Epithelial cell of proximal tubule (primary cell): ENCODE measurements around the gene KCNJ6. TPM values are rescaled to one million over a fixed set of nuclear protein-coding genes. Genes with fewer than 3 reads are reported as not detected.

Experiments used
- DNase-seq: peaks from one replicate; pipeline ENCODE4 v3.0.0-alpha.2; 2011; ENCODE audit warnings: low read depth
- H3K4me3 ChIP-seq: 2 replicates; pipeline ENCODE4 v1.5.1; 2011; ENCODE audit warnings: low read depth, mild to moderate bottlenecking, low read length
- total RNA-seq: library from RNA; depleted of rRNA; stranded (reverse); fragments of >200 nt; gene quantifications from 2 replicates; pipeline ENCODE4 v1.2.3, GENCODE V29; 2015
- TF ChIP-seq, protein P1 (sequence below): conservative IDR thresholded peaks from 2 replicates; pipeline ENCODE4 v1.5.1; 2012; ENCODE audit warnings: low read depth, mild to moderate bottlenecking, low read length

KCNJ6 gene
- total RNA-seq, 1 donor from 2014 or later, result under 0.01 TPM

DNA sequence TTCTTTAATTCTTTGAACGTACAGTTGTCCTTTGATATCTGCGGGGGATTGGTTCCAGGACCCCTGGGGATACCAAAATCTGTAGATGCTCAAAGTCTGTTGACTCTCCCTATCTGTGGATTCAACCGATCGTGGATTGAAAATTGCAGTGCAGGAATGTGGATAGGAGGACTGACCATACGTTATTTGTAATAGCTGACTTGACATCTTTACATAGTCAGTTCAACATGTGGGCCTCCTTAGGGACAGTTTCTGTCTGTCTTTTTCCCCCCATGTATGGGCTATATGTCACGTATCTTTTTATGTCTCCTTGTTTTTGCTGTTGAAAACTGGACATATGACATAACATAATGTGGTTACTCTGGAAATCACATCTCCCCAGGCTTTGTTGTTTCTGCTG lies 344.8 kb downstream of the KCNJ6 start:
- H3K4me3 ChIP-seq, result no peak overlapping the region
- DNase-seq, result no peak
- TF ChIP-seq, protein P1, sequence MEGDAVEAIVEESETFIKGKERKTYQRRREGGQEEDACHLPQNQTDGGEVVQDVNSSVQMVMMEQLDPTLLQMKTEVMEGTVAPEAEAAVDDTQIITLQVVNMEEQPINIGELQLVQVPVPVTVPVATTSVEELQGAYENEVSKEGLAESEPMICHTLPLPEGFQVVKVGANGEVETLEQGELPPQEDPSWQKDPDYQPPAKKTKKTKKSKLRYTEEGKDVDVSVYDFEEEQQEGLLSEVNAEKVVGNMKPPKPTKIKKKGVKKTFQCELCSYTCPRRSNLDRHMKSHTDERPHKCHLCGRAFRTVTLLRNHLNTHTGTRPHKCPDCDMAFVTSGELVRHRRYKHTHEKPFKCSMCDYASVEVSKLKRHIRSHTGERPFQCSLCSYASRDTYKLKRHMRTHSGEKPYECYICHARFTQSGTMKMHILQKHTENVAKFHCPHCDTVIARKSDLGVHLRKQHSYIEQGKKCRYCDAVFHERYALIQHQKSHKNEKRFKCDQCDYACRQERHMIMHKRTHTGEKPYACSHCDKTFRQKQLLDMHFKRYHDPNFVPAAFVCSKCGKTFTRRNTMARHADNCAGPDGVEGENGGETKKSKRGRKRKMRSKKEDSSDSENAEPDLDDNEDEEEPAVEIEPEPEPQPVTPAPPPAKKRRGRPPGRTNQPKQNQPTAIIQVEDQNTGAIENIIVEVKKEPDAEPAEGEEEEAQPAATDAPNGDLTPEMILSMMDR, result no peak

DNA sequence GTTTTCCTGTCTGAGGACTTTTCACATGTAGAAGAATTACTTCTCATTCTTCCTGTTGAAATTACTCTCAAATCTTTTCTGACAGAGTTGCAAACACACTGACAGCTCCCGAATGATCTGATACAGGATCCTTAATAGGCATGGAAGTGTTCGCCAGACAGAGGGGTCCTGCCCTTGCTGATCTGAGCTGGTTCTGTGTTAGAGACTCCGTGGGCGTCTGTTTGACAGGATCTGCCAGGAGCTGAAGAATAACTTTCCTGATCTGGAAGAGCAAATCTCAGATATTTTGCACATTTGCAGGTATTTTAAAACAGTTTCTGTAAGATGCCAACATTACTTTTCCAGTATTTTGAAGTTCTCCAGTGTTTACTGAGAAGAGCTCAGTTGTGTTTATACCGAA lies 347.3 kb downstream of the KCNJ6 start:
- no peak for DNase-seq
- no peak overlapping the region for H3K4me3 ChIP-seq
- TF ChIP-seq, protein P1, result no peak

DNA sequence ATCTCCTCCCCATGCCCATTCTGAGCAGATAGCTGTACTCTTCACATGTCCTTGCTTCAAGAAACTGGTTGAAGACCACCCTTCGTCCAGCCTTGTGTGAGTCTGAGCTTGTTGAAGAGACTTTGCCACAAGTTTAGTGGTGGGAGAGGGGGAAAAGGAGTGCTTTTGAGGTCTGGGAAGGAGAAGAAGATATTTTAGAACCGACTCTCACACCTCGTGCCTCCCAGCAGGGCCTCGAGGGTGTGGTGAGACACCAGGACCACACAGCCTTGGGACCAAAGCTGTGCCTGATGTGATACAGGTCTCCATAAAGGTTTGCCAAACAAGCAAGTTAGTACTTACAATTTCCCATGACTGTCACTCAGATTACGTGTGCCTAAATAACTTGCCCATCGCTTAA lies 347.8 kb downstream of the KCNJ6 start:
- no peak for DNase-seq
- TF ChIP-seq, protein P1, result no peak
- no peak overlapping the region for H3K4me3 ChIP-seq

DNA sequence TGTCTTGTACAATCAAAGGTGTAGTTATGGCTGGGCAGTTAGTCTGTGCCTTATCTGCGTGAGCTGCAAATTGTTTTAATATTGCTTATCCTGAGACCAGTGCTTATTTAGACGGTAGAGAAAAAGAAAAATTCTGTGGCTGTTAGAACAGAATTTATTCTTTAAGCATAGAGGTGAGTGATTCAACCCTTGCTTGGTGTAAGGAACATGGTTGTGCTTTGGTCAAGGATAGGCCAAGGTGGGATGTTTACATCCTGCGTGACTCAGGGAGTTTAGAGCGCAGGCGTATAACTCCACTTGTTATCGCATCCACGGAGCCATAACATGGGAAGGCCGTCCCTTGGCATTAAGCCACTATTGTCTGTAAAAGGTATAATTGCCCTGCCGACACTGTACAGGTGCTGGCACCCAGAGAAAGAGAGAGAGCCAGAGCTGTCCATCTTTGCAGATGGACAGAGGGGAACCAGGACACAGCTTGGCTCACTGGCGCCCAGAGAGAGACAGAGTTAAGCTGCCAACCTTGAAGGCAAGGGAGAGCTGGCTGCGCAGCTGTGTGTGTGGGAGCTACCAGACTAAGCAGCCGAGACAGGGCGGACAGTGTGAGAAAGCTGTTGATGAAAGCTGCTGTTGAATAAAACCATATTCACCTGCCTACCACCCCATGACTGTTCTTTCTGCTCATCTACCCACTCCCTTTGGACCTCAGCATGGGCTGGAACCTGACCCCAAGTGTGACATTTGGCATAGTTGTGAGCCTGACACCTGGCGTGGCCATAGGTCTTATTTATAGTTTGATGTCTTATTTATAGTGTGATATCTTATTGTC lies 349.3 kb downstream of the KCNJ6 start:
- TF ChIP-seq, protein P1, result no peak
- no peak overlapping the region for H3K4me3 ChIP-seq
- DNase-seq, result no peak

DNA sequence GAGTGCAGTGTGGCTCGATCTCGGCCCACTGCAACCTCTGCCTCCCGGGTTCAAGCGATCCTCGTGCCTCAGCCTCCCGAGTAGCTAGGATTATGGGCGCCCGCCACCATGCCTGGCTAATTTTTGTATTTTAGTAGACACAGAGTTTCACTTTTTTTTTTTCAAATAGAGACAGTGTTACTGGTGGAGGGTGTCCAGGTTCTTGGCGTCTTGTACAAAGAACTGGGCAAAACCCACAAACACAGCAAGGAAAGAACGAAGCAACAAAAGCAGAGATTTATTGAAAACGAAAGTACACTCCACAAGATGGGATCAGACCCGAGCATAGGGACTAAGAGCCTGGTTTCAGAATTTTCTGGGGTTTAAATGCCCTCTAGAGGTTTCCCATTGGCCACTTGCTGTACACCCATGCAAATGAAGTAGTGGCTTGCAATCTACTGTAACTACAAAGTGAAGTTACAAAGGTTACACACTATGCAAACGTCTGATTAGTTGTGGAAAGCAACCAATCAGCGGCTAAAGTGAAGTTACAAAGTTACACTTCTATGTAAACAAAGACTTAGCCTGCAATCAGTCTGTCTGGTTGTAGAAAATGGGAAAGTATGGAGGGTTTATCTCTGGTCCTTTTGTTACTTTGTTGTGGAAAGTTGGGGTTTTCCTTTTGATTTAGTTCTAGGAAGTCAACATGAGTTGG lies 350.6 kb downstream of the KCNJ6 start:
- no peak for DNase-seq
- TF ChIP-seq, protein P1, result no peak
- no peak overlapping the region for H3K4me3 ChIP-seq

DNA sequence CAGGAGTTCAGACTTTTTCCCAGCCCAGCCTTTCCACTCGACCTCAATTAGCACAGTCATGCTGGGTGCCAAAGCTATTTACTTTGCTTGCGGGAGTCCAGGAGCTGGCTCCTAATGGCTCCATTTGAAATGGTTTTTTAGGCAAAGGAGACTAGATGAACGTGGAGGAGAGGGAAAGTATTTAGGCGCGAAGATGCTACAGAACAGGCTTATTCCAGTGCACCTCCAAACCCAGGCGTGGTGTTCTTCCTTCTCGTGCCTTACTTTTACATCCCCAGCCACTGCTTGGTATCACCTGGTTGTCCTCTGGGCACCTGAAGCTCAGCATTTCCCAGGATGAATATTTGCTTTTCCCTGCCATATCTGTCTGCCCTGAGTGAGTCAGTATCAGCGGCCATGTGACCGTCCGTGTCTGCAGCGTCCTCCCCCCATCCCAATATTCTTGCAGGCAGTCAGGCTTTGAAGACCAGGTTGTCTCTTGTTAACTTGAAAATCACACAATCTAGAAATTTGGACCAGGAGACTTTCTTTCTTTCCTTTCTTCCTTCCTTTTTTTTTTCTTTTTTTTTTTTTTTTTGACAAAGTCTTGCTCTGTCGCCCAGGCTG lies 351.2 kb downstream of the KCNJ6 start:
- peak overlapping the region; percentile 84 for H3K4me3 ChIP-seq
- TF ChIP-seq, protein P1, result no peak
- DNase-seq, result no peak
